Stimulated activated memory B cell treated with anti-CD40 and anti-IgM and Interleukin-4, amounts not matched to agents 10 μg/mL and 1 μg/mL and 100 μg/mL, for 72 hours (primary cell): ENCODE data around the gene TPP1.

Source experiments
- ATAC-seq: fragments of 150-1000 bp; cut with Tn5 transposase; 2 replicates; pipeline ENCODE4 v1.10.0; 2021
- H3K27ac Mint-ChIP-seq: one replicate; pipeline ENCODE4 v1.8.0; 2022; ENCODE audit warnings: mild to moderate bottlenecking, mixed read lengths
- H3K27me3 Mint-ChIP-seq: one replicate; pipeline ENCODE4 v1.8.0; 2022; ENCODE audit warnings: mixed read lengths
- H3K36me3 Mint-ChIP-seq: one replicate; pipeline ENCODE4 v1.8.0; 2022; ENCODE audit warnings: mixed read lengths
- H3K4me1 Mint-ChIP-seq: one replicate; pipeline ENCODE4 v1.8.0; 2022; ENCODE audit warnings: mixed read lengths
- H3K4me3 Mint-ChIP-seq: one replicate; pipeline ENCODE4 v1.8.0; 2022; ENCODE audit warnings: mild to moderate bottlenecking, moderate library complexity, mixed read lengths
- H3K9me3 Mint-ChIP-seq: one replicate; pipeline ENCODE4 v1.8.0; 2022; ENCODE audit warnings: mixed read lengths

Gene TPP1

DNA sequence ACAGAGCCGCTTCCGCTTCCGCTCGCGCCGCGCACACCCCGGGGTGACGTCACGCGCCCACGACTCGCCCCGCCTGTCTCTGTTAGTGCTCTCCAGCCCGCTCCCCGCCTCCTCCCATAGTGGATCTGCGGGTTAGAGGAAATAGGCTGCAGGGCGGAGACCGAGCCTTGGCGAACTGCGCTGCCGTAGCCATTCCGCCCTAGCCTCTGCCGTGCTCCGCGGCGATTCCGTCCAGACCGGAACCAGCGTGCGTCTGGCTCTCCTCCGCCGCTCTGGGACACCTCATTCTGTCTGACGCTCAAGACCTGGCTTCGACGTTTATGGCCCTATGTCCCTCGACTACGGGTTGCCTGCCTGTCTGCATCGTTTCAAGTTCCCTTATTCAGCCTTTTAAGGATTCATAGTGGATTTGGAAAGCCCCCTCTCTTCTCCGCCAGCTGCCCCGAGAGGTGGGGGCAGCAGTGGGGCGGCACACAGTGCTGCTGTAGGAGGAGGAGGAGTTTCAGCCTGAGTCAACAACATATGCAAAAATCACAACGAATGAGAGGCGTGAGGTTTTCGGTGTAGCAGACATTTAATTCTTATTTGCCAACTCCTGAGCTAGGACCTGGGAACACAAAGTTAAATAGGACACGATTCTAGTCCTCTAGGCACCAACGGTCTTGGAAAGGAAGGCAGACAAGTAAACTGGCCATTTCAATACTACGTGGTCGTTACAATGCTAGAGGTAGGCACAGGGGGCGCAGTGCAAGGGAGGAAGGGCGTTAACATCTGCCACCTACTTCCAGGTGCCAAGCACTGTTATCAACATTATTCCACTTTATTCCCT, 6.8 kb downstream of the TPP1 start, which contains the start of gene TAF10:
Gene TAF10, minus strand, starts transcription at position 4 of the 829 bp plus-strand sequence. CDS start 27 bp downstream, outside the sequence.
- Mint-ChIP-seq H3K4me1 (peaks cover 48% of the 10 kb centered on the region), H3K36me3 (peaks cover 33% of the 10 kb centered on the region), H3K4me3 (peak within 1 kb of the TSS; percentile 82), H3K9me3 (no peaks in the 10 kb centered on the region), H3K27ac (no peak within 1 kb of the TSS), H3K27me3 (no peaks in the 10 kb centered on the region)
- peak; percentile 93 for ATAC-seq

DNA sequence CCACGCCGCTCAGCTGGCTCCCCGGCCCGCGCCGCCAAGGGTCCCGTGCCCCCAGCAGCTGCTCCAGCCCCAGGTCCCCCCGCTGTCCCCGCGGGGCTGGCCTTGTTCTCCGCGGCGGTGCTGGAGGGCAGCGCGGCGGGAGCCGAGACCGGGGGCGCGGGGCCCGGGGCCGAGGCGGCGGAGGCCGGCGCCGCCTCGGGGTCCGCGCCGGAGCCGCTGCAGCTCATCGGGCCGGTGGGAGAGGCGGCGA, 7.3 kb downstream of the TPP1 start:
- H3K27ac Mint-ChIP-seq, result no peak overlapping the region
- no peaks in the 10 kb centered on the region for H3K9me3 Mint-ChIP-seq
- no peak for ATAC-seq
- H3K4me1 Mint-ChIP-seq, result peaks cover 45% of the 10 kb centered on the region
- peaks cover 35% of the 10 kb centered on the region for H3K36me3 Mint-ChIP-seq
- H3K4me3 Mint-ChIP-seq, result peak overlapping the region; percentile 82
- no peaks in the 10 kb centered on the region for H3K27me3 Mint-ChIP-seq

DNA sequence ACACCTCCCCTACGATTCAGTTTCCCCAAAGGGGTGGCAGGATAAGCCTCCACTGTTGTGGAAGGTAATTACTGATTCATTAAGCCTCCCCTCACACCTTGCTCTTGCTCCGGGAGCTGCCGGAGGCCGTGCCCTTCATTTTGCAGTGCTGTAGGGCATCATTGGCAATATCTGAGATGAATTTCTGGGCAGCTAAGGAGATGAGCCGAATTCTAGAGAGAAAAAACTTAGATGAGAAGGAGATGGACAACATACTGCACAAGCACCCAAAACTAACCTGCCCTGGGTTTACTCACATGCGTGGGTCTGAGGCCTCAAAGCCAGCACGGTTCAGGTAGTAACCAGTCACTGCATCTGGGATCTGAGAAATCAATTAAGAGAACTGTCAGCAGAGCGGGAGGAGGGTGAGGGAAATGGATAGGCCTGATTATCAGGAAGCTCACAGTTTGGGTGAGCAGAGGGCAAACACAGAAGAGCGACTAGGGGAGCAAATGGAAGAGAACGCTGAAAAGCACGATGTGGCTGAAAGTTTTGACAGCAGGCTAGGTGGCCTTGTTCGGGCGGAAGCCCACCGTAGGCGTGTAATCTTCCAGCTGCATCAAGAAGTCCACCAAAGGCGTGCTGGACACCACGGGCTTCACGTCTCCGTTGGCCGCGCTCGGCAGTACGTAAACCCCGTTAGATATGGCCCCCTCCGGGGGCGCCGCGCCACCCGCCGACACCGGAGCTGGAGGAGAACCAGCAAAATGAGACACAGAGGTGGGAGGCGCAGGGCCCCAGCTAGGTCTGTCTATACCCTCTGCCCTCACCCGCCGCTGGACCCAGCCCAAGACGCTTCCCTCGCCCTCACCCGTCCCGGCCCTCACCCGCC, 7.9 kb downstream of the TPP1 start:
- H3K27ac Mint-ChIP-seq, result no peak overlapping the region

DNA sequence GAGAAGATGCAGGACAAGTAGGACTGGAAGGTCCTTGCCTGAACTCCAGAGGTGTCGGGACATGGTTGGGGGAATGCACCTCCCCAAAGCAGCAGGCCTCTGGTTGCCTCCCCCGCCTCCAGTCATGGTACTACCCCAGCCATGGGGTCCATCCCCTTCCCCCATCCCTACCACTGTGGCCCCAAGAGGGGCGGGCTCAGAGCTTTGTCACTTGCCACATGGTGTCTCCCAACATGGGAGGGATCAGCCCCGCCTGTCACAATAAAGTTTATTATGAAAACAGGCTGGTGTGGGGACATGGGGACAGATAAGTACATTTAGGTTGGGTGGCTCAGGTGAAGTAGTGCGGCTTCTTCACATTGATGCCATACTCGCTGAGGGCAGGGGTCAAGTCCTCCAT, 8.6 kb downstream of the TPP1 start:
- H3K4me1 Mint-ChIP-seq, result peaks cover 44% of the 10 kb centered on the region
- H3K27ac Mint-ChIP-seq, result no peak overlapping the region
- peaks cover 42% of the 10 kb centered on the region for H3K36me3 Mint-ChIP-seq
- H3K9me3 Mint-ChIP-seq, result no peaks in the 10 kb centered on the region
- ATAC-seq, result no peak
- H3K4me3 Mint-ChIP-seq, result peak overlapping the region; percentile 82
- no peaks in the 10 kb centered on the region for H3K27me3 Mint-ChIP-seq

More for the DNA sequence above, 7.9 kb downstream of the TPP1 start:
- H3K27me3 Mint-ChIP-seq, result no peaks in the 10 kb centered on the region
- ATAC-seq, result peak; percentile 47
- peak overlapping the region; percentile 82 for H3K4me3 Mint-ChIP-seq
- H3K36me3 Mint-ChIP-seq, result peaks cover 36% of the 10 kb centered on the region
- H3K4me1 Mint-ChIP-seq, result peaks cover 44% of the 10 kb centered on the region
- no peaks in the 10 kb centered on the region for H3K9me3 Mint-ChIP-seq

DNA sequence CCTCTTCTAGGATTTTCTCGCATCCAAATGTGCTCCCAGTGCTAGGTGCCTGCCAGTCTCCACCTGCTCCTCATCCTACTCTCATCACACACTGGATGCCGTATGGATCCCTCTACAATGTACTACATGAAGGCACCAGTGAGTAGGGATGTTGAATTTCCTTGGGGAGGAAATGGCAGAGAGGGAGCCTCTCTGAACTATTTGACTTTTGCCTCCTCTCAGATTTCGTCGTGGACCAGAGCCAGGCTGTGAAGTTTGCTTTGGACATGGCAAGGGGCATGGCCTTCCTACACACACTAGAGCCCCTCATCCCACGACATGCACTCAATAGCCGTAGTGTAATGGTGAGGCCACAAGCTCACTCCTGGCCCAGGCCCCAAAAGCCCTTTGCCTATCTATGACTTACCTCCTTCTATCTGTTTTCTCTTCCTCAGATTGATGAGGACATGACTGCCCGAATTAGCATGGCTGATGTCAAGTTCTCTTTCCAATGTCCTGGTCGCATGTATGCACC, 9.7 kb downstream of the TPP1 start:
- Mint-ChIP-seq H3K4me1 (peaks cover 43% of the 10 kb centered on the region), H3K4me3 (no peak overlapping the region), H3K9me3 (no peaks in the 10 kb centered on the region), H3K36me3 (peaks cover 42% of the 10 kb centered on the region), H3K27me3 (no peaks in the 10 kb centered on the region), H3K27ac (no peak overlapping the region)
- no peak for ATAC-seq

DNA sequence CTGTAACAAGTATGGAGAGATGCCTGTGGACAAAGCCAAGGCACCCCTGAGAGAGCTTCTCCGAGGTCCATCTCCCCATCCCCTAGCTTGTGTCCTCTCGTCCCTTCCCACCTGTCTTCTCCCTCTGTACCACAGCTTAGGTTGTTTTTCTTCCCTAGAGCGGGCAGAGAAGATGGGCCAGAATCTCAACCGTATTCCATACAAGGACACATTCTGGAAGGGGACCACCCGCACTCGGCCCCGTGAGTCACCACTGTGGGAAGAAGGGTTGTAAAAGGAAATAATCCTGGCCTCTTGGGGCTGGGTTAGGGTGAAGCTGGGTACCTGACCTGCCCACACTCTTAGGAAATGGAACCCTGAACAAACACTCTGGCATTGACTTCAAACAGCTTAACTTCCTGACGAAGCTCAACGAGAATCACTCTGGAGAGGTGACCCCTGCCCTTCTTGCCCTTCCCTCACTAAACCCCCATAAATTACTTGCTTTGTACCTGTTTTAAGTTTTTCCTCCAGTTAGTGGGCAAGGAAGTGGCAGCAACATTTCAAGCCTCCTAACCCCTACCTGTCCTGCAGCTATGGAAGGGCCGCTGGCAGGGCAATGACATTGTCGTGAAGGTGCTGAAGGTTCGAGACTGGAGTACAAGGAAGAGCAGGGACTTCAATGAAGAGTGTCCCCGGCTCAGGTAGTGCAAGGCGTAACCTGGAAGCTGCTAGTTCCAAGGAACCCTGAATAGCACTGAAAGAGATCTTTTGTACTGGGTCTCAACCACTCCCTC, 10.3 kb downstream of the TPP1 start:
- H3K27ac Mint-ChIP-seq, result no peak overlapping the region
- no peaks in the 10 kb centered on the region for H3K9me3 Mint-ChIP-seq
- H3K4me3 Mint-ChIP-seq, result no peak overlapping the region
- H3K4me1 Mint-ChIP-seq, result peaks cover 43% of the 10 kb centered on the region
- peaks cover 42% of the 10 kb centered on the region for H3K36me3 Mint-ChIP-seq
- ATAC-seq, result no peak
- H3K27me3 Mint-ChIP-seq, result no peaks in the 10 kb centered on the region

DNA sequence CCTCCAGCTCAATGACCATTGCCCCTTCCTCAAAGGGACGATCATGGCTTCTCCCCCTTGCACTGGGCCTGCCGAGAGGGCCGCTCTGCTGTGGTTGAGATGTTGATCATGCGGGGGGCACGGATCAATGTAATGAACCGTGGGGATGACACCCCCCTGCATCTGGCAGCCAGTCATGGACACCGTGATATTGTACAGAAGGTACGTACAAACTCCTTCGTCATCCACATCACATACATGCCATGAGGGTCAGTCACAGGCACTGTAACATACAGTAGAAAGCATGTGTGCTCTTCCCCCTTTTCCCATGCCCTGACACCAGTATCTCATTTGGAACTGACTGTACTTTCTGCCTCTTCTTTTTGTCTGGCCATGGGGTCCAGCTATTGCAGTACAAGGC, 11.2 kb downstream of the TPP1 start:
- H3K9me3 Mint-ChIP-seq, result no peaks in the 10 kb centered on the region
- no peak overlapping the region for H3K4me3 Mint-ChIP-seq
- ATAC-seq, result no peak
- H3K4me1 Mint-ChIP-seq, result peaks cover 43% of the 10 kb centered on the region
- peaks cover 42% of the 10 kb centered on the region for H3K36me3 Mint-ChIP-seq
- no peak overlapping the region for H3K27ac Mint-ChIP-seq
- no peaks in the 10 kb centered on the region for H3K27me3 Mint-ChIP-seq

DNA sequence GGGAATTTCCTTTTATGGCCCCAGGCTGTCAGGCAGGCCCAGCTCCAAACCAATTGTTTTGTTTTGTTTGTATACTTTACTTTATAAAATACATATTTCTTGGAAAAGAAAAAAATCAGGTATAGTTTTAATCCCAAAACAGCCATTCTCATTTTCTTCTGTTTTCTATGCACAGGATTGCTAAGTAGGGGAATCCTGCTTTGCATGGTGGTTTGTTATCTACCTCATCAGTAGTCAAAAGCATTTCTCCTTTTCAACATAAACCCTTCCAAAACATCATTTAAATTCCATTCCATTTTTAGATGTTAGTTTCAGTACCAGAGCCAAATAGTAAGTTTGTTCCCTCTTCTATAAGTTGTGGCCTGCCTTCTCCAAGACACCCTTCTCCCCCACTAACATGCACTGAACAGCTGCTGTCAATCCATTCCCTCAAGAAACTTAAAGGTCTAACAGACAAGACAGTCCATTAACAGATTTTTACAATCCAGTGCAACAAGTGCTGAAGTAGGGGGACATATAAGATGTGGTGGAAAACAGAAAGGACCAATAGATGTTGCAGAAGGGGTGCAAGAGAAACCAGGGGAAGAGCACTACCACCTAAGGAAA, 11.9 kb downstream of the TPP1 start:
- no peak overlapping the region for H3K27ac Mint-ChIP-seq
- no peak for ATAC-seq
- no peaks in the 10 kb centered on the region for H3K9me3 Mint-ChIP-seq
- peaks cover 42% of the 10 kb centered on the region for H3K36me3 Mint-ChIP-seq
- peaks cover 43% of the 10 kb centered on the region for H3K4me1 Mint-ChIP-seq
- H3K27me3 Mint-ChIP-seq, result no peaks in the 10 kb centered on the region
- peak overlapping the region; percentile 48 for H3K4me3 Mint-ChIP-seq

DNA sequence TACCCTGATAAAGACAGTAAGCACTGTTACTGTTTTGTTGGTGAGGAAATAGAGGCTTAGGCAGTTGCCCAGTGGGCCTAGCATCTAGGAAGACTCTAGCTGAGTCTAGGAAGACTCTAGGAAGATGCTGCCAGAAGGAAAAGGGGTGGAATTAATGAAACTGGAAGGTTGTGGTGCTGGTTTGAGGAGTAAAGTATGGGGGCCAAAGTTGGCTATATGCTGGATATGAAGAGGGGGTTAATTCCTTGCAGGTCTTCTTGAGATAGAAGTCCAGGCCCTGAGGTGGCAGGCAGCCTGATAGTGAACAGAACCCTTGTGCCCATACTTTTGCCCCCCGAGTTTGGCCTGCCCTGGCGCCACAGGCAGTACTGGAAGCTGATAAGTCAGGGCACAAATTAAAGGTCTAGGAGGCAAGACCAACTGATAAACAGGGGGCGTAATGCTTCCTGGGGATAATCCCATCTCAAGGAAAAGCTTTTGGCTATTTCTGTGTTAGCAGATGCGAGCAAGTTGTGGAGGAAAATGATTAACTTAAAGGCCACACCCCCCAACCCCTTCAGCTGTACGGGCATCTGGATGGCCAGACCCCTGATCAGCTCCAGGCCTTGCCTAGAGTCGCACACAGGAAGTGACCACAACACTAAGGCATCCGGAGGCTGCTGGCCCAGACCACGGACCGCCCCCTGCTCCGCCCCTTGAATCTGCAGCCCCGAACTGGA, 12.6 kb downstream of the TPP1 start:
- H3K4me1 Mint-ChIP-seq, result peaks cover 43% of the 10 kb centered on the region
- H3K36me3 Mint-ChIP-seq, result peaks cover 47% of the 10 kb centered on the region
- H3K27ac Mint-ChIP-seq, result no peak overlapping the region
- no peaks in the 10 kb centered on the region for H3K9me3 Mint-ChIP-seq
- ATAC-seq, result peak; percentile 63
- H3K27me3 Mint-ChIP-seq, result no peaks in the 10 kb centered on the region
- peak overlapping the region; percentile 48 for H3K4me3 Mint-ChIP-seq

DNA sequence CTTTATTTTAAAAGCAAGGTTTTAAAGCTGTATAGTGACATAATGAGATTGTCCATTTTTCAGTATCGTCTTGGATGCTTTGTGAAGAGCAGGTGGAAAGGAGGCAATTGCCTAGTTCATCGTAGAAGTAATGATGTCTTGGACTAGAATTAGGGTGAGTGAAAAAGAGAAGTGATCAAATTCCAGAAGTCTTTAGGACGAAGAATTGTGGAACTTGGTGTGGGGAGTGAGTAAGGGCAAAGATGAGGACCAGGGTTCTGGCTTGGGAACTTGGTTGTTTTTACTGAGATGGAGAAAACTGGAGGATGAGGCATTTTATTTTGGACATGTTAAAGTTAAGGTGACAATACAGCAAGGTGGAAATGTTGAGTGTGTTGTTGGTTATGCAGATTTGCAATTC, 14.4 kb downstream of the TPP1 start:
- no peaks in the 10 kb centered on the region for H3K9me3 Mint-ChIP-seq
- peaks cover 25% of the 10 kb centered on the region for H3K4me1 Mint-ChIP-seq
- H3K36me3 Mint-ChIP-seq, result peaks cover 35% of the 10 kb centered on the region
- no peak overlapping the region for H3K4me3 Mint-ChIP-seq
- no peak for ATAC-seq
- no peak overlapping the region for H3K27ac Mint-ChIP-seq
- no peaks in the 10 kb centered on the region for H3K27me3 Mint-ChIP-seq

DNA sequence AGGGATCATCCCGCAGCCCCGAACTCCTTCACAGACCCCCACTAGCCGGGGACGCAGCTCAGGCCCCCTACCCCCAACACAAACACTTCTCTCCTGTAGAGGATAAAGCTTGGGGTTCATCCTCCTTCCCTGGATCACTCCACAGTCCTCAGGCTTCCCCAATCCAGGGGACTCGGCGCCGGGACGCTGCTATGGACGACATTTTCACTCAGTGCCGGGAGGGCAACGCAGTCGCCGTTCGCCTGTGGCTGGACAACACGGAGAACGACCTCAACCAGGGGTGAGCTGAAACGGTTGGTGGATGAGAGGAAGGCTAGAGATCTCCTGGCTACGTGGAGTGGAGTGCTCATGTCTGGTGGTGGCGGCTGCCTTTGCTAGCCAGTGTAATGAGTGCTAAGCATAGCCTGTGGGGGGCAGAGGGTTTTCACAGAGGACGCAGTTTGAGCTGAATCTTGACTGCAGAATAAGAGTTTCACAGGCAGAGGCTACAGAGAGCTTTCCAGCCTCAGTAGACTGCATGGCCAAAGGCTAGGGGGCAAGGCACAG, 15.1 kb downstream of the TPP1 start:
- peaks cover 34% of the 10 kb centered on the region for H3K36me3 Mint-ChIP-seq
- no peak overlapping the region for H3K4me3 Mint-ChIP-seq
- no peak overlapping the region for H3K27ac Mint-ChIP-seq
- no peaks in the 10 kb centered on the region for H3K27me3 Mint-ChIP-seq
- H3K9me3 Mint-ChIP-seq, result no peaks in the 10 kb centered on the region
- ATAC-seq, result peak; percentile 72
- H3K4me1 Mint-ChIP-seq, result peaks cover 24% of the 10 kb centered on the region

DNA sequence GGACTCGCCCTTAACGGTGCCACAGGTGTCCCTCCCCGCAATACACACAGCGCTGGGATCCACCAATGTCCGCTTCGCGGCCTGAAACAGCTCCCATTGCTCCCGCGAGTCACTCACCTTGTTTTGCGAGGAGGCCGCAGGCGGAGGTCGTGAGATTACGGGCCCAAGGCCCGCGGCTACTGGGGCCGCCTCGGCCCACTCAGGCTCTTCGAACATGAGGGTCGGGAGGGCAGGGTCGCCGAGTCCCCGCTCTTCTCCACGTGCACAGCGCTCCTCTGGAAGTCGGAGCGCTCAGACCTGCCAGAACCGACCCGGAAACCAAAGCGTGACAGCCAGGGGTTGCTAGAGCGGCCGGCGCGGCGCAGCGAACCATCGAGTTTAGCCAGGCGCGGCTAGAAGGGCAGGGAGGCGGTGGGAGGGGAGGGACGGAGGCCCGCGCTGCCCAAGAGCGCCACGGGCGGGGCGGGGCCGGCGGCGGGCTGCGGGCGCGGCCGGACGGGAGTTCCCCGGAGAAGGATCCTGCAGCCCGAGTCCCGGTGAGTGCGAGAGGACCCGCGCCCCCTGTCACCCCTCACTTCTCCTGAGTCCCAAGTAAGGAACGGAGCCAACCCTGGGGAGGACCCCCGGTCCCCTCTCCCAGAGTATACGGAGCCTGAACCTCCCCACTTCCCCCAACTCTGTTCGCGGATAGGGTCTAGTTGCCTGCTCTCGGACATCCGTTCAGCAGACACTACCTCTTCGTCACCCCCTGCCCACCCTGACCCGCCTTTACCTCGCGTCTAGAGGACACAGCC, 15.7 kb downstream of the TPP1 start, which contains the start of the genes ILK and RRP8:
Gene ILK, plus strand, starts transcription at position 488 of the 794 bp plus-strand sequence. CDS start 498 bp downstream, outside the sequence.
Gene RRP8, minus strand, starts transcription at position 330 of the 794 bp plus-strand sequence. Its CDS starts 114 bp downstream, at position 216.
- no peak within 1 kb of the TSS for H3K27ac Mint-ChIP-seq
- ATAC-seq, result peak; percentile 93
- H3K4me3 Mint-ChIP-seq, result no peak within 1 kb of the TSS
- no peaks in the 10 kb centered on the region for H3K27me3 Mint-ChIP-seq
- H3K4me1 Mint-ChIP-seq, result peaks cover 28% of the 10 kb centered on the region
- no peaks in the 10 kb centered on the region for H3K9me3 Mint-ChIP-seq
- peaks cover 35% of the 10 kb centered on the region for H3K36me3 Mint-ChIP-seq
